ENCODE measurements around the gene TMC5. TPM values are rescaled to one million over a fixed set of nuclear protein-coding genes. Genes with fewer than 3 reads are reported as not detected.
"Not testable (repeated sequence)": the region's sequence is repeated elsewhere in the genome, so short reads cannot be mapped to it uniquely, and the experiment has no call there.

TMC5 gene
- total and polyA plus RNA-seq, 9 donors, result 0.35 to 5.5 (median 0.83) TPM; not detected in 2

DNA sequence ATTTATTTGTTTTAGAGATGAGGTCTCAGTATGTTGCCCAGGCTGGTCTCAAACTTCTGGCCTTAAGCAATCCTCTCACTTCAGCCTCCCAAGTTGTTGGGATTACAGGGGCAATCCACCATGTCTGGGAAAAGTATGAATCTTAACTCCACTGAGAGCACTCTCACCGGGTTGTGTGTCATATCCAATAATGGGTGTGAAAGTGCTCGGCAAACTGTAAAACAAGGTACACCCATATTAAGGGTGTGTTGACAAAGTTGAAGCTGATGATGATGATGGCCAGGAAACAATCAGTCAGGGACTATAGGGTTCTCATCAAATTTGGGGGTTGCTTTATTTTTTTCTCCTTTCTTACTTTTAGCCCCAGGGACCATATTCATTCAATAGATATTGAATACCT, 25.3 kb upstream of the TMC5 start:
- no peaks in the 10 kb centered on the region for H3K36me3 ChIP-seq
- no peak overlapping the region for H3K4me3 ChIP-seq
- WGBS, 3 donors, result 81 to 94% (median 87%) methylated on average over 2 of the region's 2 CpGs
- intact Hi-C loops (cut with DNase I), result no loop called here
- H3K9me3 ChIP-seq, result no peaks in the 10 kb centered on the region
- no peaks in the 10 kb centered on the region for H3K4me1 ChIP-seq (ENCODE audit: insufficient read depth)
- DNase-seq, result no peak
- TF ChIP-seq POLR2A (IDR thresholded peaks at IDR 0.05), result no peak
- TF ChIP-seq, protein P1, sequence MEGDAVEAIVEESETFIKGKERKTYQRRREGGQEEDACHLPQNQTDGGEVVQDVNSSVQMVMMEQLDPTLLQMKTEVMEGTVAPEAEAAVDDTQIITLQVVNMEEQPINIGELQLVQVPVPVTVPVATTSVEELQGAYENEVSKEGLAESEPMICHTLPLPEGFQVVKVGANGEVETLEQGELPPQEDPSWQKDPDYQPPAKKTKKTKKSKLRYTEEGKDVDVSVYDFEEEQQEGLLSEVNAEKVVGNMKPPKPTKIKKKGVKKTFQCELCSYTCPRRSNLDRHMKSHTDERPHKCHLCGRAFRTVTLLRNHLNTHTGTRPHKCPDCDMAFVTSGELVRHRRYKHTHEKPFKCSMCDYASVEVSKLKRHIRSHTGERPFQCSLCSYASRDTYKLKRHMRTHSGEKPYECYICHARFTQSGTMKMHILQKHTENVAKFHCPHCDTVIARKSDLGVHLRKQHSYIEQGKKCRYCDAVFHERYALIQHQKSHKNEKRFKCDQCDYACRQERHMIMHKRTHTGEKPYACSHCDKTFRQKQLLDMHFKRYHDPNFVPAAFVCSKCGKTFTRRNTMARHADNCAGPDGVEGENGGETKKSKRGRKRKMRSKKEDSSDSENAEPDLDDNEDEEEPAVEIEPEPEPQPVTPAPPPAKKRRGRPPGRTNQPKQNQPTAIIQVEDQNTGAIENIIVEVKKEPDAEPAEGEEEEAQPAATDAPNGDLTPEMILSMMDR (IDR thresholded peaks at IDR 0.05), result no peak
- TF ChIP-seq EP300 (IDR thresholded peaks at IDR 0.05), result no peak
- no peak overlapping the region for H3K27ac ChIP-seq
- H3K27me3 ChIP-seq, result no peaks in the 10 kb centered on the region

- Histone ChIP-seq H3K9me3 (no peaks in the 10 kb centered on the region), H3K36me3 (no peaks in the 10 kb centered on the region), H3K27ac (no peak overlapping the region), H3K27me3 (no peaks in the 10 kb centered on the region), H3K4me1 (ENCODE audit: insufficient read depth) (no peaks in the 10 kb centered on the region), H3K4me3 (no peak overlapping the region)
- WGBS, 3 donors, result 36 to 40% (median 36%) methylated on average over 13 of the region's 13 CpGs
- intact Hi-C loops (cut with DNase I), result no loop called here
- TF ChIP-seq EP300 (IDR thresholded peaks at IDR 0.05), result no peak
- TF ChIP-seq POLR2A (IDR thresholded peaks at IDR 0.05), result no peak
- TF ChIP-seq, protein P1 (IDR thresholded peaks at IDR 0.05), result no peak
- no peak for DNase-seq
Measured at GRCh38 chr16:19393226-19394111, 24.2 kb upstream of the TMC5 start.

- H3K4me3 ChIP-seq; H3K27ac ChIP-seq; H3K4me1 ChIP-seq (ENCODE audit: insufficient read depth); H3K9me3 ChIP-seq; H3K36me3 ChIP-seq; DNase-seq; intact Hi-C loops (cut with DNase I); H3K27me3 ChIP-seq: not testable (repeated sequence)
- 44 to 60% (median 45%) methylated on average over 4 of the region's 4 CpGs for WGBS, 3 donors
Measured at GRCh38 chr16:19395646-19396267, 21.9 kb upstream of the TMC5 start.

- 5 to 8% (median 6%) methylated on average over 9 of the region's 9 CpGs for WGBS, 3 donors
- H3K36me3 ChIP-seq, result no peaks in the 10 kb centered on the region
- intact Hi-C loops (cut with DNase I), result no loop called here
- no peak for DNase-seq
- H3K9me3 ChIP-seq, result no peaks in the 10 kb centered on the region
- no peaks in the 10 kb centered on the region for H3K4me1 ChIP-seq (ENCODE audit: insufficient read depth)
- no peaks in the 10 kb centered on the region for H3K27me3 ChIP-seq
- TF ChIP-seq, protein P1 (IDR thresholded peaks at IDR 0.05), result no peak
- no peak for TF ChIP-seq EP300 (IDR thresholded peaks at IDR 0.05)
- TF ChIP-seq POLR2A (IDR thresholded peaks at IDR 0.05), result no peak
- no peak overlapping the region for H3K27ac ChIP-seq
- no peak overlapping the region for H3K4me3 ChIP-seq
Measured at GRCh38 chr16:19396555-19397011, 21.1 kb upstream of the TMC5 start.

DNA sequence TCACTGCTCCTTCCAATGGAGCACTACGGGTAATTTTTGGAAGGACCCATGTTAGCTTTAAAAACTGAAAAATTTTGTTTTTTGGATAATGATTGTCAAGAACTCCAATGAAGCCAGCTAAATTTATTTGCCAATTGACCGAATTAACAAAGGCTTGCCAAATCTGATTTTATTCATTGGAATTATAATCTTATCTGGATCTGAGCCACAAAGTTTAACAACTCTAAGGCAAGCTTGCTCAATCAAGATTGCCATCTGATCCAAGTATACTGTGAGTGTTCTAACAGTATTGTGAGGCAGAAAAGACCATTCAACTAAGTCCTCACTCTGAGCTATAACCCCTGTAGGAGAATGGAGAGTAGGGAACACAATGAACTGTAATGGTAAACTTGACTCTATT, 20.3 kb upstream of the TMC5 start:
- H3K9me3 ChIP-seq; H3K4me3 ChIP-seq; H3K27me3 ChIP-seq; H3K4me1 ChIP-seq (ENCODE audit: insufficient read depth); DNase-seq; H3K36me3 ChIP-seq; intact Hi-C loops (cut with DNase I); H3K27ac ChIP-seq: not testable (repeated sequence)
- 79 to 90% (median 82%) methylated on average over 2 of the region's 2 CpGs for WGBS, 3 donors
